Measurements from ENCODE around the gene AMDHD2. TPM values are rescaled to one million over a fixed set of nuclear protein-coding genes. Genes with fewer than 3 reads are reported as not detected.

The AMDHD2 gene
- total RNA-seq, 2 donors from 2014 or later: 19.4 to 31.6 TPM

DNA sequence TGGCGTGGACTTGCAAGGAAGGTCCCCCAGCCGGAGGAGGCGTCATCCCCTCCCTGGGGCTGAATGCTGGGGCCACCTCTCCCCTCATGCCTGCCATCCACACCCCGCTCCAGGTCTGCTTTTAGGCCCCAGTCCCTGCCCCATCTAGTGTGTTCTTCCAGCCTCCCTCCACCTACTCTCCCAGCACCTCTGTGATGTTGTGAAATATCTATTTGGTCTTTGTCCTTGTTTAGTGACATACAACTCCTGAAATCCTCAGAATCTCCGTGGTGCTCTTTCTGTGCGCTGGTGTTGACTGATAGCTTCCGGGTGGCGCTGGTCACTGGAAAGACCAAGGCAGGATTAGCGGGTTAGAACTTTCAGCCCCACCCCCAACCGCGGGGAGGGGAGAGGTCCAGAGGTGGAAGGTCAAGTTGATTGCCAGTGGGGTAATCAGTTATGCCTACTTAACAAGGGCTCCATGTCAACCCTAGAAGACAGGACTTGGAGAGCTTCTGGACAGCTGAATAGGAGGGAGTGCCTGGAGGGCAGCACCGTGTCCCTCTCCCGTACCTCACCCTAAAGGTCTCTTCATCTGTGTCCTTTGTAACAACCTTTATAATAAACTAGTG, 35.2 kb upstream of the AMDHD2 start:
- Histone ChIP-seq H3K4me3 (no peak overlapping the region), H3K27me3 (no peaks in the 10 kb centered on the region), H3K36me3 (no peaks in the 10 kb centered on the region), H3K4me1 (peaks cover 4% of the 10 kb centered on the region), H3K27ac (no peak overlapping the region), H3K9ac (ENCODE audit: low read depth in 2 of 2, low read length in 2 of 2) (no peak overlapping the region), H3K9me3 (no peaks in the 10 kb centered on the region)
- no peak for TF ChIP-seq CTCF (IDR thresholded peaks at IDR 0.05)
- intact Hi-C loops (cut with DNase I): no loop called here
- DNase-seq: no peak

DNA sequence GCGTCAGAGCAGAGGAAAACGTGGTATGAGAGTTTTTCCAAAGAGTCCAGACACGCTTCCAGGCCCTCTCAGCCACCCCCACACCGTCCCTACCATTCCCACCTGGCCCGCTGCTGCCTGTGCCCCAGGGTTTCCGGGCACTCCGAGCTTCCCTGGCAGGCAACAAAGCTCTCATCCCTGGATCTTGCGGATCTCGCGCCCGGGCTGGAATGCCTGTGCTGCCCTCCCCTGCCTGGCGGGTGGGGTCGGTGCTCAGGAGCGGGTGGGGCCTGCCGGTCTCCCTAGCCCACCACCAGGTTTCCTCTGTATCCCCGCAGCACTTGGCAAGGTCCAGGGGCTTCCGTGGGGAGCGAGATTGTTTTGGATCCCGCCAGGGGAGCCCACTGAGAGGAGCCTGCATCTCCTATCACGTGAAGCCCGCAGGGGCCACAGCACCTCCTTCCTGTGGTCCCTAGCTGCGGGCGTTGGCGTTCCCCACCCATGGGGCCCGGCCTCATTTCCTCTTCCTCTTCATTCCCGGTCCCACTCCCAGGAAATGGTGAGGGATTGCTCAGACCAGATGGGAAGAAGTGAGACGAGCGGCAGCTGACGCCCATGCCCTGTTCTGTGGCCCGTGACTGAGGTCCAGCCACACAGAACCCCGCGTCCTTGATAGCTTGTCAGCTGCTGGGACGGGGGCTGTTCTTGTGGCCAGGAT, 34.2 kb upstream of the AMDHD2 start:
- Histone ChIP-seq H3K27ac (no peak overlapping the region), H3K9me3 (no peaks in the 10 kb centered on the region), H3K4me1 (peaks cover 4% of the 10 kb centered on the region), H3K9ac (ENCODE audit: low read depth in 2 of 2, low read length in 2 of 2) (no peak overlapping the region), H3K4me3 (no peak overlapping the region), H3K27me3 (no peaks in the 10 kb centered on the region), H3K36me3 (no peaks in the 10 kb centered on the region)
- no peak for TF ChIP-seq CTCF (IDR thresholded peaks at IDR 0.05)
- DNase-seq: no peak
- intact Hi-C loops (cut with DNase I): no loop called here

GRCh38 chr16:2486645-2487516, 33.3 kb upstream of the AMDHD2 start:
- intact Hi-C loops (cut with DNase I): no loop called here
- H3K4me3 ChIP-seq: no peak overlapping the region
- no peaks in the 10 kb centered on the region for H3K9me3 ChIP-seq
- H3K27me3 ChIP-seq: no peaks in the 10 kb centered on the region
- TF ChIP-seq CTCF (IDR thresholded peaks at IDR 0.05): no peak
- no peak overlapping the region for H3K27ac ChIP-seq
- peak; percentile 64 for DNase-seq
- H3K9ac ChIP-seq (ENCODE audit: low read depth in 2 of 2, low read length in 2 of 2): peak overlapping the region in 1 of 2 donors; percentile 32
- H3K36me3 ChIP-seq: no peaks in the 10 kb centered on the region
- H3K4me1 ChIP-seq: peaks cover 9% of the 10 kb centered on the region

- Histone ChIP-seq H3K9me3 (no peaks in the 10 kb centered on the region), H3K4me3 (no peak overlapping the region), H3K27ac (no peak overlapping the region), H3K4me1 (peaks cover 9% of the 10 kb centered on the region), H3K9ac (ENCODE audit: low read depth in 2 of 2, low read length in 2 of 2) (peak overlapping the region in 1 of 2 donors; percentile 32), H3K36me3 (no peaks in the 10 kb centered on the region), H3K27me3 (no peaks in the 10 kb centered on the region)
- DNase-seq: no peak
- intact Hi-C loops (cut with DNase I): no loop called here
- TF ChIP-seq CTCF (IDR thresholded peaks at IDR 0.05): no peak
Observed at GRCh38 chr16:2487517-2487842, 32.7 kb upstream of the AMDHD2 start.

GRCh38 chr16:2487903-2488531, 32.2 kb upstream of the AMDHD2 start:
- H3K9ac ChIP-seq (ENCODE audit: low read depth in 2 of 2, low read length in 2 of 2): no peak overlapping the region
- H3K27me3 ChIP-seq: no peaks in the 10 kb centered on the region
- intact Hi-C loops (cut with DNase I): no loop called here
- no peak overlapping the region for H3K27ac ChIP-seq
- no peaks in the 10 kb centered on the region for H3K36me3 ChIP-seq
- no peak for DNase-seq
- no peak for TF ChIP-seq CTCF (IDR thresholded peaks at IDR 0.05)
- no peaks in the 10 kb centered on the region for H3K9me3 ChIP-seq
- H3K4me1 ChIP-seq: peaks cover 7% of the 10 kb centered on the region
- no peak overlapping the region for H3K4me3 ChIP-seq

All from colonic mucosa (tissue), 4 donors.